HepG2 (cell line): ENCODE measurements around the gene B4GALT2. TPM values are rescaled to one million over a fixed set of nuclear protein-coding genes. Genes with fewer than 3 reads are reported as not detected.
A peak's percentile ranks its signal among the peaks of the same experiment; 100 is the strongest.

Experiments
- DR1 ChIP-seq: sonication (generic); formaldehyde crosslinking; IDR thresholded peaks from 2 replicates; pipeline ENCODE4 v1.8.0; 2021; ENCODE audit warnings: mild to moderate bottlenecking, missing genetic modification reagents, inconsistent platforms
- E2F1 ChIP-seq: sonication (generic); formaldehyde crosslinking; IDR thresholded peaks from 2 replicates; pipeline ENCODE4 v1.5.0; 2020; ENCODE audit warnings: missing genetic modification reagents
- EHMT2 ChIP-seq: fragments of 200-600 bp; sonication (generic); IDR thresholded peaks from 2 replicates; pipeline ENCODE4 v1.7.0; 2017; ENCODE audit warnings: antibody characterized with exemption, low read depth, low read length, borderline replicate concordance
- MIXL1 ChIP-seq: IDR thresholded peaks from 2 replicates; pipeline ENCODE4 v1.6.1; 2016
- MTF2 ChIP-seq: sonication (generic); formaldehyde crosslinking; IDR thresholded peaks from 2 replicates; pipeline ENCODE4 v1.5.0; 2020; ENCODE audit warnings: missing genetic modification reagents, borderline replicate concordance
- PAXIP1 ChIP-seq: sonication (generic); formaldehyde crosslinking; conservative IDR thresholded peaks from 2 replicates; pipeline ENCODE4 v1.4.0; 2020; ENCODE audit warnings: mild to moderate bottlenecking, missing genetic modification reagents, moderate library complexity
- SALL2 ChIP-seq: sonication (generic); formaldehyde crosslinking; IDR thresholded peaks from 2 replicates; pipeline ENCODE4 v1.8.1; 2023; ENCODE audit warnings: mild to moderate bottlenecking, missing genetic modification reagents, inconsistent platforms
- THRA ChIP-seq: sonication (generic); formaldehyde crosslinking; IDR thresholded peaks from 2 replicates; pipeline ENCODE4 v1.4.0; 2020; ENCODE audit warnings: missing genetic modification reagents, borderline replicate concordance
- ZBTB39 ChIP-seq: sonication (generic); formaldehyde crosslinking; IDR thresholded peaks from 2 replicates; pipeline ENCODE4 v1.5.0; 2020; ENCODE audit warnings: missing genetic modification reagents
- ZFP36L2 ChIP-seq: sonication (generic); formaldehyde crosslinking; IDR thresholded peaks from 2 replicates; pipeline ENCODE4 v1.4.0; 2020; ENCODE audit warnings: missing genetic modification reagents
- ZNF253 ChIP-seq: sonication (generic); formaldehyde crosslinking; IDR thresholded peaks from 2 replicates; pipeline ENCODE4 v1.8.0; 2022; ENCODE audit warnings: mild to moderate bottlenecking, missing genetic modification reagents, borderline replicate concordance
- ZNF281 ChIP-seq: sonication (generic); formaldehyde crosslinking; IDR thresholded peaks from 2 replicates; pipeline ENCODE4 v1.4.0; 2020; ENCODE audit warnings: missing genetic modification reagents, borderline replicate concordance
- ZNF333 ChIP-seq: sonication (generic); formaldehyde crosslinking; IDR thresholded peaks from 2 replicates; pipeline ENCODE4 v1.4.0; 2020; ENCODE audit warnings: mild to moderate bottlenecking, missing genetic modification reagents, borderline replicate concordance
- ZNF382 ChIP-seq: sonication (generic); formaldehyde crosslinking; IDR thresholded peaks from 2 replicates; pipeline ENCODE4 v1.5.0; 2020; ENCODE audit warnings: missing genetic modification reagents, mild to moderate bottlenecking, borderline replicate concordance
- ZNF773 ChIP-seq: sonication (generic); formaldehyde crosslinking; IDR thresholded peaks from 2 replicates; pipeline ENCODE4 v1.4.0; 2020; ENCODE audit warnings: missing genetic modification reagents, borderline replicate concordance
- ZNF781 ChIP-seq: sonication (generic); formaldehyde crosslinking; IDR thresholded peaks from 2 replicates; pipeline ENCODE4 v1.5.1; 2020; ENCODE audit warnings: borderline replicate concordance, mild to moderate bottlenecking, missing genetic modification reagents; ENCODE audit errors: not compliant biosample characterization
- polyA plus RNA-seq, 8 experiments: library from polyadenylated mRNA; depleted of rRNA in 3 of 8; stranded (reverse) in 7 of 8; unstranded in 1 of 8; fragments of >200 nt; fragmentation: Illumina TruSeq in 4 of 8; extraction: Trizol in 4 of 8; gene quantifications; 2 replicates each; pipeline versions ENCODE4 v1.2.1 to v1.2.3, GENCODE V29; 2011 to 2016; ENCODE audit warnings: low read depth in 4 of 8, missing spikeins in 1 of 8, mixed read lengths in 1 of 8; ENCODE audit not compliant: insufficient read depth in 1 of 8
- total RNA-seq, 5 experiments: library from RNA; depleted of rRNA; stranded (reverse); fragments of >200 nt; fragmentation: Illumina TruSeq; extraction: Trizol; gene quantifications; 2 replicates each; pipeline ENCODE4 v1.2.3, GENCODE V29; 2016; ENCODE audit warnings: low read depth in 1 of 5

B4GALT2 gene
- total and polyA plus RNA-seq, 2 of the 13 experiments (the other 11 are each of a cell fraction or from before 2014, with no cell fraction given): 41.9 to 78.0 TPM

GRCh38 chr1:43978551-43979260 lies at the start of gene B4GALT2 (continued):
- TF ChIP-seq ZNF781 (CRISPR knock-in tag): peak; percentile 38
- TF ChIP-seq ZNF773 (CRISPR knock-in tag): no peak
- TF ChIP-seq ZNF281 (CRISPR knock-in tag): no peak
- TF ChIP-seq PAXIP1: peak; percentile 64
- no peak for TF ChIP-seq EHMT2
- TF ChIP-seq SALL2 (CRISPR knock-in tag): no peak
- no peak for TF ChIP-seq ZNF253 (CRISPR knock-in tag)
- no peak for TF ChIP-seq ZNF333 (CRISPR knock-in tag)
- TF ChIP-seq ZNF382: no peak
- TF ChIP-seq MTF2 (CRISPR knock-in tag): no peak
- TF ChIP-seq DR1 (CRISPR knock-in tag): peak; percentile 27; the same call in 1 of the 2 replicates
- no peak for TF ChIP-seq ZFP36L2 (CRISPR knock-in tag)
- TF ChIP-seq ZBTB39 (CRISPR knock-in tag): no peak
- peak; percentile 37; the same call in 1 of the 2 replicates for TF ChIP-seq THRA (CRISPR knock-in tag)
- no peak for TF ChIP-seq MIXL1 (CRISPR knock-in tag)
- 0 out of 2 replicates have a peak, but pooled peaks have one; percentile 24 for TF ChIP-seq E2F1 (CRISPR knock-in tag)
